ACC112 (cell line): ENCODE results near the gene ERRFI1.
"Not testable (repeated sequence)": the region's sequence is repeated elsewhere in the genome, so short reads cannot be mapped to it uniquely, and the experiment has no call there.

ENCODE experiments used
- H2AFZ ChIP-seq: fragments of 200-600 bp; sonication (generic); one replicate; pipeline ENCODE4 v1.6.0; 2017; ENCODE audit warnings: antibody characterized with exemption, low read length; ENCODE audit not compliant: unreplicated experiment
- H3K27ac ChIP-seq: fragments of 200-600 bp; sonication (generic); 2 replicates; pipeline ENCODE4 v1.5.1; 2014; ENCODE audit warnings: low read depth, mild to moderate bottlenecking, antibody characterized with exemption, low read length, moderate library complexity
- H3K27me3 ChIP-seq: fragments of 200-600 bp; sonication (generic); 2 replicates; pipeline ENCODE4 v1.6.1; 2014; ENCODE audit warnings: mild to moderate bottlenecking, antibody characterized with exemption, low read length, moderate library complexity, mixed read lengths; ENCODE audit not compliant: insufficient read depth
- H3K36me3 ChIP-seq: fragments of 200-600 bp; sonication (generic); 2 replicates; pipeline ENCODE4 v1.6.1; 2016; ENCODE audit warnings: mild to moderate bottlenecking, antibody characterized with exemption, low read length, moderate library complexity, mixed read lengths; ENCODE audit not compliant: insufficient read depth
- H3K4me1 ChIP-seq: fragments of 200-600 bp; sonication (generic); one replicate; pipeline ENCODE4 v1.6.1; 2016; ENCODE audit warnings: low read length, mixed read lengths; ENCODE audit not compliant: insufficient read depth, unreplicated experiment, control insufficient read depth
- H3K4me3 ChIP-seq: fragments of 200-600 bp; sonication (generic); 2 replicates; pipeline ENCODE4 v1.5.1; 2014; ENCODE audit warnings: mild to moderate bottlenecking, low read depth, low read length
- H3K79me2 ChIP-seq: fragments of 200-600 bp; sonication (generic); one replicate; pipeline ENCODE4 v1.6.0; 2016; ENCODE audit warnings: low read length; ENCODE audit not compliant: control insufficient read depth, unreplicated experiment, insufficient read depth

Gene ERRFI1, protein sequence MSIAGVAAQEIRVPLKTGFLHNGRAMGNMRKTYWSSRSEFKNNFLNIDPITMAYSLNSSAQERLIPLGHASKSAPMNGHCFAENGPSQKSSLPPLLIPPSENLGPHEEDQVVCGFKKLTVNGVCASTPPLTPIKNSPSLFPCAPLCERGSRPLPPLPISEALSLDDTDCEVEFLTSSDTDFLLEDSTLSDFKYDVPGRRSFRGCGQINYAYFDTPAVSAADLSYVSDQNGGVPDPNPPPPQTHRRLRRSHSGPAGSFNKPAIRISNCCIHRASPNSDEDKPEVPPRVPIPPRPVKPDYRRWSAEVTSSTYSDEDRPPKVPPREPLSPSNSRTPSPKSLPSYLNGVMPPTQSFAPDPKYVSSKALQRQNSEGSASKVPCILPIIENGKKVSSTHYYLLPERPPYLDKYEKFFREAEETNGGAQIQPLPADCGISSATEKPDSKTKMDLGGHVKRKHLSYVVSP

DNA sequence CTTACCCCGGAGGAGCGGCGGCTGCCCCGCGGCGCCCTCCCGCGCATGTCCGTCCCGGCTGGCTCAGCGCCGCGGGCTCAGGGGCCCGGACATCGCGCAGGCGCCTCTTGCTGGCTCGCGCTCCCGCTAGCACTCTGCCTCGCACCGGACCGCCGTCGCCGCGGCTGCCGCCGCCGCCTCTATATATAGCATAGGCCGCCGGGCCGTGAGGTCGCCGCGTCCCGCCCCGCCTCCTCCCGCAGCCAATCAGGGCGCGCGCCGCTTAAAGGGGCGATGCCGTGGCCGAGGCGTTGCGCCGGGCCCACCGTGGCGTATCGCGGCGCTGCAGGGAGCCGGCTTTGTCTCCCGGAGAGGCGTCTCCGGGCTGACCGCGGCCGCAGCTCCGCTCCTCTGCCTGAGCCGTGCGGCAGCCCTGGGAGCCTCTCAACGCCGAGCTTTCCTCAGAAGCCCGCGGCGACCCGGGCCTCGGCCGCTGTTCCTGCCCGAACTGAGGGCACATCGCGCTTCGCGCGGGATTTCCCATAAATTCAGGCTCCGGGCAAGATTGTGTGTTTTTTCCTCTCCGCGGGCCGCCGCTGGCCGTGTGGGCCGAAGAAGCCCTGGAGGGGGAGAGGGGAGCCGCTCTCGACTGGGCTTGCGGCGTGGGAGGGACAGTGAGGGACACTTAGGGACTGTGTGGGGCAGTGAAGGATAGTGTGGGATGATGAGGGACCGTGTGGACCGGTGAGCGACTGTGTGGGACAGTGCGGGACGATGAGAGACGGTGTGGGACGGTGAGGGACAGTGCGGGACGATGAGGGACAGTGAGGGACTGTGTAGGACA lies at the start of gene ERRFI1:
Gene ERRFI1, minus strand, starts transcription at position 157 of the 823 bp plus-strand sequence. CDS start 10,690 bp downstream, outside the sequence.
- Histone ChIP-seq H3K4me3 (peak within 1 kb of the TSS; percentile 82), H3K79me2 (peaks cover 52% of the 10 kb centered on the region), H3K27ac (peak within 1 kb of the TSS; percentile 97), H3K4me1 (peaks cover 48% of the 10 kb centered on the region), H2AFZ (no peak within 1 kb of the TSS), H3K36me3 (peaks cover 12% of the 10 kb centered on the region), H3K27me3 (no peaks in the 10 kb centered on the region)

DNA sequence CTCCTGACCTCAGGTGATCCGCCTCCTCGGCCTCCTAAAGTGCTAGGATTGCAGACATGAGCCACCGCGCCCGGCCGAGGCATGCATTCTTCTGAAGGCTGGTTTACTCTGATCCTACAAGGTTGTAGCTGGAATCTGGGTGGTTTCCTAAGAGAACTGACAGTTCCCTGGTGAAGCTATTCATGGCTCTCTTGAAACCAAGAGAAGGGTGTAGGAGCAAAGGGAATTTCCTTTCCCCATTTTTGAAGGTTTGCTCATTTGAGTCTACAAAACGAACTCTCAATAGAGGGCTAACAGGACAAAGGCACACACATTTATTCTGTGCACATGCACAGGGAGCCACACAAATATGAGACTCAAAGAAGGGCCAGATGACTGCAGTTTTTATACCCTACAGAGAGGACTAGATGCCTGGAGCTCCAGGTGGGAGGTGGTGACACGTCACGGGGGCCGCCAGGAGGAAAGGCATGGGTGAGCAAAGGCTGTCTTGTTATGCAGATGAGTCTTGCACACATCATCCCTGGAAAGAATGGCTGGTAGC lies 49.5 kb upstream of the ERRFI1 start:
- Histone ChIP-seq H3K4me1 (peaks cover 51% of the 10 kb centered on the region), H3K36me3 (no peaks in the 10 kb centered on the region), H3K27ac (peak overlapping the region; percentile 95), H2AFZ (no peak overlapping the region), H3K79me2 (no peaks in the 10 kb centered on the region), H3K4me3 (no peak overlapping the region), H3K27me3 (no peaks in the 10 kb centered on the region)

DNA sequence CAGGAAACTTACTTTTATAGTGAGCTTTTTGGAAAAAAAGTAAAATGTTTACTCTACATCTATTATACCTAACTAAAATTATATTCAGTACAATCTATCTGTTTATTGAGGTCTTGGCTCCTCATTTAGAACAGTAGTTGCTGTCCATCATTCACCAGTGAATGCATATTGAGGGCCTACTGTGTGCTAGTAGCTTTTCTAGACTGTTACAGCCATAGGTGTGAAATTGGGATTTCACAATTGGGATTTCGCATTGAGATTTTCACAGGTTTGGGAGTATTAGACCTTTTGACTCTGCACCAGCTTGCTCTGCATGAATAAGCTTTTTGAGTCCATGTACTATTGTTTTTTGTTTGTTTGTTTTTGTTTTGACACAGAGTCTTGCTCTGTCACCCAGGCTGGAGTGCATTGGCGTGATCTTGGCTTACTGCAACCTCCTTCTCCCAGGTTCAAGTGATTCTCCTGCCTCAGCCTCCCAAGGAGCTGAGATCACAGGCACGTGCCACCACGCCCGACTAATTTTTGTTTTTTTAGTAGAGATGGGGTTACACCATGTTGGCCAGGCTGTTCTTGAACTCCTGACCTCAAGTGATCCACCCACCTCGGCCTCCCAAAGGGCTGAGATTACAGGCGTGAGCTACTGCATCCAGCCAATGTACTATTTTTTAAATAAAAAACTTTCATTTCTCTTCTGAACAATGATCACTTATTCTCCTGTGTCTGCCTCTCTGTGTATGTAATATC lies 47.2 kb upstream of the ERRFI1 start:
- H3K4me3 ChIP-seq = no peak overlapping the region
- H2AFZ ChIP-seq = no peak overlapping the region
- H3K36me3 ChIP-seq = no peaks in the 10 kb centered on the region
- H3K27ac ChIP-seq = peak overlapping the region; percentile 10; the same call in 1 of the 2 replicates
- no peaks in the 10 kb centered on the region for H3K27me3 ChIP-seq
- H3K79me2 ChIP-seq = no peaks in the 10 kb centered on the region
- peaks cover 47% of the 10 kb centered on the region for H3K4me1 ChIP-seq

DNA sequence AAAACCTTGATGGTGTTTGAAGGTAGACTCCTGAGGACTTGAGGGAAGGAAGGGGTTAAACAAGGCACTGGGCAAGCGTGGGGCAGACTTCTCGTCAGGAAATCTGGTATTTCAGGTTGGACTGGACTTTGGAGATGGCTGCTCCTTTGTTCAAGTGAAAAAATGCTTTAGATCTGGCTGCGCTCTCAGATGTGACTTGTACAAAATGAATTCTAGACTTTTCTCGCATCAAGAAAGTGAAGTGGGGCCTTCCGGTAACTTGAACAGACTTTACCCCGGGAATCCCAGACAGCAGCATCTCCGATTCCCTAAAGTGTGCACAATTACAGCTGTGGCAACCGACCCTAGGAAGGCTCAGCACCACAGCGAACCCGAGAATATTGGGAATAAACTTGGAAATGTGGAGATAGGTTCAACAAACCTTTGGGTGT lies 44.3 kb upstream of the ERRFI1 start:
- H3K27ac ChIP-seq = 0 out of 2 replicates have a peak overlapping the region, but pooled peaks have one; percentile 1
- H3K79me2 ChIP-seq = no peaks in the 10 kb centered on the region
- H3K4me3 ChIP-seq = no peak overlapping the region
- H3K27me3 ChIP-seq = no peaks in the 10 kb centered on the region
- peaks cover 21% of the 10 kb centered on the region for H3K4me1 ChIP-seq
- no peaks in the 10 kb centered on the region for H3K36me3 ChIP-seq
- peak overlapping the region; percentile 40 for H2AFZ ChIP-seq

DNA sequence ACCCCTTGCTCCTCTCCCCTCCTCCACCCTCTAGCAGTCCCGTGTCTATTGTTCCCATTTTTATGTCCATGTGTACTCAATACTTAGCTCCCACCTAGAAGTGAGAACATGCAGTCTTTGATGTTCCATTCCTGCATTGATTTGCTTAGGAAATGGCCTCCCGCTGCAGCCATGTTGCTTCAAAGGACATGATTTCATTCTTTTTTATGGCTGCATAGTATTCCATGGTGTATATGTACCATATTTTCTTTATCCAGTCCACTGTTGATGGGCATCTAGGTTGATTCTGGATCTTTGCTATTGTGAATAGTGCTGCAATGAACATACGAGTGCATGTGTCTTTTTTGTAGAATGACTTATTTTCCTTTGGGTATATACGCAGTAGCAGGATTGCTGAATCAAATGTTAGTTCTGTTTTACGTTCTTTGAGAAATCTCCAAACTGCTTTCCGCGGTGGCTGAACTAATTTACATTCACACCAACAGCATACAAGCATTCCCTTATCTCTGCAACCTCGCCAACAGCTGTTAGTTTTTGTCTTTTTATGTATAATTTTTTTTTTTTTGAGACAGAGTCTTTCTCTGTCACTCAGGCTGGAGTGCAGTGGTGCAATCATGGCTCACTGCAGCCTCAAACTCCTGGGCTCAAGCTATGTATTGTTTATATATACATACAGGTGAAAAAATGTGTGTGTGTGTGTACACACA lies 43.7 kb upstream of the ERRFI1 start:
- H3K4me1 ChIP-seq = peaks cover 20% of the 10 kb centered on the region
- H2AFZ ChIP-seq, H3K36me3 ChIP-seq, H3K27me3 ChIP-seq, H3K27ac ChIP-seq, H3K4me3 ChIP-seq, H3K79me2 ChIP-seq: not testable (repeated sequence)

DNA sequence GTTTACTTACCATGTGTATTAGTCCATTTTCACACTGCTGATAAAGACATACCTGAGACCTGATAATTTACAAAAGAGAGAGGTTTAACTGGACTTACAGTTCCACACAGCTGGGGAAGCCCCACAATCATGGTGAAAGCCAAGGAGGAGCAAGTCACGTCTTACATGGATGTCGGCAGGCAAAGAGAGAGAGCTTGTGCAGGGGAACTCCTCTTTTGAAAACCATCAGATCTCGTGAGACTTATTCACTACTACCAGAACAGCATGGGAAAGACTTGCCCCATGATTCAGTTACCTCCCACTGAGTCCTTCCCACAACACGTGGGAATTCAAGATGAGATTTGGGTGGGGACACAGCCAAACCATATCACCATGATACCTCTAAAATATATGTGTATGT lies 39.3 kb upstream of the ERRFI1 start:
- Histone ChIP-seq H3K36me3 (no peaks in the 10 kb centered on the region), H3K27ac (no peak overlapping the region), H3K27me3 (no peaks in the 10 kb centered on the region), H3K4me3 (no peak overlapping the region), H3K79me2 (no peaks in the 10 kb centered on the region), H2AFZ (no peak overlapping the region), H3K4me1 (peaks cover 12% of the 10 kb centered on the region)

DNA sequence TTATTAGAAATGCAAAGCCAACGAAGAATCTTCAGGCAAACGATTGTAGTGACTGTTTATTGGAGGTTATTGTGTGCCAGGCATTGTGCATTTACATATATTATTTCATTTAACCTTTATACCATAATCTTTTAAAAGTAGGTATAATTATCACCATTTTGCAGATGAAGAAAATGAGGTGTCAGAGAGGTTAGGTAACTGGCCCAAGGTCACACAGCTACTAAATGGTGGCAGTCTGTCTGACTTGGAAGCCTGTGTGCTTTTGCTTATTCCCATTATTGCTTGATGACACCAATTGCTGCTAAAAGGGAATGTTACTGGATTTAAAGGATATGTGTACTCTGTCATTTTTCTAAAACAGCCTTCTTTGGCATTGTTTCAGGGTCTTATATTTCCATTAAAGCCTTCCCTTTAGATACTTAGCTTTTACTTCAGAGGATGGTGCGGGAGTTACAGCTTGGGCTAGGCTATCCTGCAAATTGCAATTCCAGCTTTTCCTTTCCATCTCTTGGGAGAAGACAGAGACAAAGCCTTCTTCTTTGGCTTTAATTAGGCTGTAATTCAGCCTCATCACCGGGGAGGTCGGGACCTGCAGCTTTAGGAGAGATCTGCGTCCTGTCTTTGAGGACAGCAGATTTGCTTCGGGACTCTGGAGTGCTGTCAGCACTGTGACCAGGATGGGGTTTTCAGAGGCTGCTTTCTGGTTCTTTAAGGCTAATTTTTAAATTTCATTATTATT lies 37.4 kb upstream of the ERRFI1 start:
- H3K4me1 ChIP-seq = peaks cover 23% of the 10 kb centered on the region
- H3K79me2 ChIP-seq = no peaks in the 10 kb centered on the region
- H3K27ac ChIP-seq = no peak overlapping the region
- peak overlapping the region; percentile 62 for H2AFZ ChIP-seq
- no peaks in the 10 kb centered on the region for H3K27me3 ChIP-seq
- no peak overlapping the region for H3K4me3 ChIP-seq
- H3K36me3 ChIP-seq = no peaks in the 10 kb centered on the region

DNA sequence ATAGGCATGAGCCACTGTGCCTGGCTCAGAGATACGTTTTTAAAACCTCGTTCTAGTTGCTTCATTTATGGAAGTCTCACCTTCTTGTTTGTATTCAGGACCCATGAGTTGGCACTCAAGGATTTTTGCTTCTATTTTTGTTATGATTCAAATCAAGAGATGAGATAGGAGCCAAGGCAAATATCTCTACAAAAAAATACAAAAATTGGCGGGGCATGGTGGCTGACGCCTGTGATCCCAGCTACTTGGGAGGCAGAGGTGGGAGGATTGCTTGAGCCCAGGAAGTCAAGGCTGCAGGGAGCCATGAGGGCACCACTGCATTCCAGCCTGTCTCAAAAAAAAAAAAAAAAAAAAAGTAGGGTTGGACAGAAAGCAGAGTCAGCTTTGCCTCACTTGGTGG lies 36.8 kb upstream of the ERRFI1 start:
- Histone ChIP-seq H3K4me1 (peaks cover 23% of the 10 kb centered on the region), H3K27ac (peak overlapping the region; percentile 97), H3K36me3 (no peaks in the 10 kb centered on the region), H3K4me3 (no peak overlapping the region), H3K27me3 (no peaks in the 10 kb centered on the region), H2AFZ (no peak overlapping the region), H3K79me2 (no peaks in the 10 kb centered on the region)

DNA sequence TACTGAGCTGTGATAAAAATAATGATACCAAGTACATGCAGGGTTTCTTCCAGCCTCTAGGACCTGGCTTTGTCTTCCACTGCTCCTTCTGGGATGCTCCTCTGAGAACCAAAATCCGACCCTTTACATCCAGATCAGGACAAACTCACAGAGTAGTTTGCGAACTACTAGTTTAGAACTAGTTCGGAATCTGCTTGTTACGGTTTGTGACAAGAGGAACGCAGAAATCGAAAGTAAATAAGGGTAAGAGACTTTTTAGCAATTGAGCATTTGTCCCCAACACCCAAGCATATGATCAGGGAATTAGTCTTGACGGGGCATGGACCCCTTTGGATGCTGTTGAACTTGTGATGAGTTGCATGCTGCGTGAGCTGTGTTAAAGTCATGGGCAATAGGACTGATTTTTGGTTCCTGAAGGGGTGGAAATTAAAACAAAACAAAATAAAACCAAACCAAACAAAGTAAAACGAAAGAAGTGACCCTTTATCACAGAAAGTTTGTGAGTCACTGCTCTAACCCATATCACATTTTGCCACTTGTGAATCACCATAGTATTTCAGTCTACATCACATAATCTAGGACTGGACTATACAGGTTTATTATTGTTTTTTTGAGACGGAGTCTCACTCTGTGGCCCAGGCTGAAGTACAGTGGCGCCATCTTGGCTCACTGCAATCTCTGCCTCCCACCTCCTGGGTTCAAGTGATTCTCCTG lies 35.7 kb upstream of the ERRFI1 start:
- H3K4me1 ChIP-seq = peaks cover 23% of the 10 kb centered on the region
- no peaks in the 10 kb centered on the region for H3K27me3 ChIP-seq
- H3K4me3 ChIP-seq = peak overlapping the region; percentile 41
- H3K36me3 ChIP-seq = no peaks in the 10 kb centered on the region
- H2AFZ ChIP-seq = peak overlapping the region; percentile 16
- peak overlapping the region; percentile 97 for H3K27ac ChIP-seq
- no peaks in the 10 kb centered on the region for H3K79me2 ChIP-seq
